Measurements from ENCODE around the gene MYH11.

DNA sequence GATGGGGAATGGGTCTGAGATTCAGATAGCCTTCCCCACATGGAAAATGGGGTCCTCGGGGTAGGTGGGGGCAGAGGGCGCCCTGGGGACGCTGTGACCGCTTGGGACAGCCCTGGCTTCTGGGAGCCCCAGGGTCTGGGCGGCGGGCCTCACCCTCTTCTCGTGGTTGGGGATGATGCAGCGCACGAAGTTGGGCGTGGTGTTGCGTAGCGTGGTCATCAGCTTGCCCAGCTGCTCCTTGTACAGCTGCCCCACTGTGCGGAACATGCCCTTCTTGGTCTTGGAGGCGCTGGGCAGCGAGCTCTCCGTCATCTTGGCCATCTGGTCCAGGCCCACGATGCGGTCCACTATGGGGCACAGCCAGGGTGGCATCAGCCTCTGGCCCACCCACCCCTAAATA lies 106.8 kb downstream of the MYH11 start:
- TF ChIP-seq, protein P1, sequence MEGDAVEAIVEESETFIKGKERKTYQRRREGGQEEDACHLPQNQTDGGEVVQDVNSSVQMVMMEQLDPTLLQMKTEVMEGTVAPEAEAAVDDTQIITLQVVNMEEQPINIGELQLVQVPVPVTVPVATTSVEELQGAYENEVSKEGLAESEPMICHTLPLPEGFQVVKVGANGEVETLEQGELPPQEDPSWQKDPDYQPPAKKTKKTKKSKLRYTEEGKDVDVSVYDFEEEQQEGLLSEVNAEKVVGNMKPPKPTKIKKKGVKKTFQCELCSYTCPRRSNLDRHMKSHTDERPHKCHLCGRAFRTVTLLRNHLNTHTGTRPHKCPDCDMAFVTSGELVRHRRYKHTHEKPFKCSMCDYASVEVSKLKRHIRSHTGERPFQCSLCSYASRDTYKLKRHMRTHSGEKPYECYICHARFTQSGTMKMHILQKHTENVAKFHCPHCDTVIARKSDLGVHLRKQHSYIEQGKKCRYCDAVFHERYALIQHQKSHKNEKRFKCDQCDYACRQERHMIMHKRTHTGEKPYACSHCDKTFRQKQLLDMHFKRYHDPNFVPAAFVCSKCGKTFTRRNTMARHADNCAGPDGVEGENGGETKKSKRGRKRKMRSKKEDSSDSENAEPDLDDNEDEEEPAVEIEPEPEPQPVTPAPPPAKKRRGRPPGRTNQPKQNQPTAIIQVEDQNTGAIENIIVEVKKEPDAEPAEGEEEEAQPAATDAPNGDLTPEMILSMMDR (IDR thresholded peaks at IDR 0.05) = no peak
- TF ChIP-seq POLR2A (IDR thresholded peaks at IDR 0.05) = no peak

Data from esophagus squamous epithelium (tissue), 4 donors.